Gastrocnemius medialis (tissue), 4 donors: ENCODE results near the gene HEXD.

Experiments
- POLR2A ChIP-seq, 2 donors: fragments of 450-650 bp; IDR thresholded peaks; one replicate each; pipeline ENCODE4 v1.6.1; 2017; ENCODE audit warnings: antibody characterized with exemption in 2 of 2, mild to moderate bottlenecking in 2 of 2, moderate library complexity in 2 of 2
- TF ChIP-seq, protein P1 (sequence below), 5 experiments: fragments of 450-650 bp in 3 of 5; fragments of 200-600 bp in 2 of 5; sonication (generic) in 2 of 5; IDR thresholded peaks in 4 of 5; conservative IDR thresholded peaks in 1 of 5; 1 replicate in 4 of 5; 2 replicates in 1 of 5; pipeline ENCODE4 v1.5.1; 2016 to 2019; ENCODE audit warnings: antibody characterized with exemption in 5 of 5, mild to moderate bottlenecking in 3 of 5, moderate library complexity in 3 of 5

DNA sequence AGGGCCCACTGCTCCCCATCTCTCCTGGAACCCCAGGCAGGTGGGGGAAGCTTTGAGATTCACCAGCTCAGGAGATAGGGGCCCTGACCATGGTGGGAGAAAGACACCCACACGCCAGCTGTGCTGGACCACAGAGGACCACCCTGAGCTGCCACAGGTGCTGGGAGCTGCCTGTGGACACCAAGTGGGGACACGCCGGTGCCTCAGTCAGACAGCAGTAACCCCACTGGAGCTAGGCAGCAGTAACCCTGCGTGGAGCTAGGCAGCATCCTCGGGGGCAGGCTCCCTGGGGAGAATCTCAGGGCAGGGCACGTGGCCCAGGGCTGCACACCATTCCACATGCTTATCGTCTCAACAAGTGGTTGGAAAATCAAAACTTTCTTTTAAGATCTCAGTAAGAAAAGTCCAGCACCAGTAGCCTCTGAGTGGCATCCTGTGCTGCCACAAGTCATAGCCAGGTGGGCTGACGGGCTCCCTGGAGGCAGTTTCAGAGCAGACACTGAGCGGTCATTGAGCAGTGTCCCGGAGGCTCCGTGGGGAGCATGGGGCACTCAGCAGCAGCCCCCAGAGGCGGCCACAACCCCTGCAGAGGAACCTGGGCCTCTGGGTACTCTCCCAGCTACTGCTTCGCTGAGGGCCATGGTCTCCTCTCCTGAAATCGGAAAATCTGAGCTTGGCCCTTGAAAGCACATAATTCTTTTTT lies 8.0 kb upstream of the HEXD start:
- TF ChIP-seq, protein P1, sequence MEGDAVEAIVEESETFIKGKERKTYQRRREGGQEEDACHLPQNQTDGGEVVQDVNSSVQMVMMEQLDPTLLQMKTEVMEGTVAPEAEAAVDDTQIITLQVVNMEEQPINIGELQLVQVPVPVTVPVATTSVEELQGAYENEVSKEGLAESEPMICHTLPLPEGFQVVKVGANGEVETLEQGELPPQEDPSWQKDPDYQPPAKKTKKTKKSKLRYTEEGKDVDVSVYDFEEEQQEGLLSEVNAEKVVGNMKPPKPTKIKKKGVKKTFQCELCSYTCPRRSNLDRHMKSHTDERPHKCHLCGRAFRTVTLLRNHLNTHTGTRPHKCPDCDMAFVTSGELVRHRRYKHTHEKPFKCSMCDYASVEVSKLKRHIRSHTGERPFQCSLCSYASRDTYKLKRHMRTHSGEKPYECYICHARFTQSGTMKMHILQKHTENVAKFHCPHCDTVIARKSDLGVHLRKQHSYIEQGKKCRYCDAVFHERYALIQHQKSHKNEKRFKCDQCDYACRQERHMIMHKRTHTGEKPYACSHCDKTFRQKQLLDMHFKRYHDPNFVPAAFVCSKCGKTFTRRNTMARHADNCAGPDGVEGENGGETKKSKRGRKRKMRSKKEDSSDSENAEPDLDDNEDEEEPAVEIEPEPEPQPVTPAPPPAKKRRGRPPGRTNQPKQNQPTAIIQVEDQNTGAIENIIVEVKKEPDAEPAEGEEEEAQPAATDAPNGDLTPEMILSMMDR (IDR thresholded peaks at IDR 0.05 in 4 of 5, conservative IDR thresholded peaks at IDR 0.05 in 1 of 5) = no peak
- TF ChIP-seq POLR2A (IDR thresholded peaks at IDR 0.05) = no peak
